ENCODE measurements around the gene AGPAT4.
"Not testable (repeated sequence)": the region's sequence is repeated elsewhere in the genome, so short reads cannot be mapped to it uniquely, and the experiment has no call there.

AGPAT4 gene

GRCh38 chr6:161186173-161186769 lies 87.6 kb downstream of the AGPAT4 start:
- H3K36me3 Mint-ChIP-seq (ENCODE audit: low read depth), result peaks cover 80% of the 10 kb centered on the region
- no peak for TF ChIP-seq CTCF (IDR thresholded peaks at IDR 0.05; ENCODE audit: unreplicated experiment in 3 of 3)
- no peaks in the 10 kb centered on the region for H3K27me3 Mint-ChIP-seq (ENCODE audit: low read depth)
- H3K4me1 Mint-ChIP-seq, result no peaks in the 10 kb centered on the region
- H3K27ac Mint-ChIP-seq, result no peak overlapping the region
- H3K4me3 Mint-ChIP-seq, result no peak overlapping the region
- H3K9me3 Mint-ChIP-seq, result peaks cover 15% of the 10 kb centered on the region

- H3K27me3 Mint-ChIP-seq (ENCODE audit: low read depth), result no peaks in the 10 kb centered on the region
- no peak for TF ChIP-seq CTCF (IDR thresholded peaks at IDR 0.05; ENCODE audit: unreplicated experiment in 3 of 3)
Measured at GRCh38 chr6:161181121-161181520, 92.7 kb downstream of the AGPAT4 start.

GRCh38 chr6:161178155-161178554 lies 95.7 kb downstream of the AGPAT4 start:
- not testable (repeated sequence) for H3K4me1 Mint-ChIP-seq

More at GRCh38 chr6:161181121-161181520, 92.7 kb downstream of the AGPAT4 start:
- Mint-ChIP-seq H3K4me3 (no peak overlapping the region), H3K4me1 (no peaks in the 10 kb centered on the region), H3K36me3 (ENCODE audit: low read depth) (peaks cover 83% of the 10 kb centered on the region), H3K27ac (no peak overlapping the region), H3K9me3 (peaks cover 42% of the 10 kb centered on the region)

GRCh38 chr6:161176428-161176827 lies 97.4 kb downstream of the AGPAT4 start:
- not testable (repeated sequence) for H3K4me3 Mint-ChIP-seq; H3K27ac Mint-ChIP-seq; H3K27me3 Mint-ChIP-seq (ENCODE audit: low read depth); H3K4me1 Mint-ChIP-seq
- H3K36me3 Mint-ChIP-seq (ENCODE audit: low read depth), result peaks cover 70% of the 10 kb centered on the region
- H3K9me3 Mint-ChIP-seq, result peaks cover 68% of the 10 kb centered on the region

More at GRCh38 chr6:161178155-161178554, 95.7 kb downstream of the AGPAT4 start:
- H3K27me3 Mint-ChIP-seq (ENCODE audit: low read depth); H3K27ac Mint-ChIP-seq; H3K4me3 Mint-ChIP-seq: not testable (repeated sequence)
- Mint-ChIP-seq H3K36me3 (ENCODE audit: low read depth) (peaks cover 73% of the 10 kb centered on the region), H3K9me3 (peaks cover 64% of the 10 kb centered on the region)

DNA sequence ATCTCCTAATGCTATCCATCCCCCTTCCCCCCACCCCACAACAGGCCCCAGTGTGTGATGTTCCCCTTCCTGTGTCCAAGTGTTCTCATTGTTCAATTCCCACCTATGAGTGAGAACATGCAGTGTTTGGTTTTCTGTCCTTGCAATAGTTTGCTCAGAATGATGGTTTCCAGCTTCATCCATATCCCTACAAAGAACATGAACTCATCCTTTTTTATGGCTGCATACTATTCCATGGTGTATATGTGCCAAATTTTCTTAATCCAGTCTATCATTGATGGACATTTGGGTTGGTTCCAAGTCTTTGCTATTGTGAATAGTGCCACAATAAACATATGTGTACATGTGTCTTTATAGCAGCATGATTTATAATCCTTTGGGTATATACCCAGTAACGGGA lies 101.1 kb downstream of the AGPAT4 start:
- Mint-ChIP-seq H3K4me1 (peaks cover 29% of the 10 kb centered on the region), H3K36me3 (ENCODE audit: low read depth) (peaks cover 48% of the 10 kb centered on the region), H3K9me3 (peaks cover 43% of the 10 kb centered on the region)
- not testable (repeated sequence) for H3K27me3 Mint-ChIP-seq (ENCODE audit: low read depth); H3K27ac Mint-ChIP-seq; H3K4me3 Mint-ChIP-seq

DNA sequence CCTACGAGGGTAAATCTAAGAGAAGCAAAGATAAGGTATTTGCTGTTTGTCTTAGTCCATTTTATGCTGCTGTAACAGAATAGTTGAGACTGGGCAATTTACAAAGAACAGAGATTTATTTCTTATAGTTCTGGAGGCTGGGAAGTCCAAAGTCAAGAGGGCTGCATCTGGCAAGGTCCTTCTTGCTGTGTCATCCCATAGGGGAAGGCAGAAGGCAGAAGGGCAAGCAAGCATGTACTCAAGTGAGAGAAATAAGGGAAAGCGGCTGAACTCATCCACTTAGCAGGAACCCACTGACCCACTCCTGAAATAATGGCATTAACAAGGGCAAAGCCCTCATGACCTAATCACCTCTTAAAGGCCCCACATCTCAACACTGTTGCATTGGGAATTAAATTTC lies 102.7 kb downstream of the AGPAT4 start:
- no peak for TF ChIP-seq CTCF (IDR thresholded peaks at IDR 0.05; ENCODE audit: unreplicated experiment in 3 of 3)
- peaks cover 43% of the 10 kb centered on the region for H3K36me3 Mint-ChIP-seq (ENCODE audit: low read depth)
- H3K4me1 Mint-ChIP-seq, result peaks cover 29% of the 10 kb centered on the region
- H3K9me3 Mint-ChIP-seq, result peaks cover 29% of the 10 kb centered on the region
- no peak overlapping the region for H3K4me3 Mint-ChIP-seq
- H3K27me3 Mint-ChIP-seq (ENCODE audit: low read depth), result no peaks in the 10 kb centered on the region
- H3K27ac Mint-ChIP-seq, result no peak overlapping the region

- Mint-ChIP-seq H3K9me3 (peaks cover 18% of the 10 kb centered on the region), H3K4me1 (peaks cover 29% of the 10 kb centered on the region), H3K27me3 (ENCODE audit: low read depth) (no peaks in the 10 kb centered on the region), H3K27ac (peak overlapping the region; percentile 14 to 43 (median 40)), H3K4me3 (no peak overlapping the region), H3K36me3 (ENCODE audit: low read depth) (peaks cover 46% of the 10 kb centered on the region)
- no peak for TF ChIP-seq CTCF (IDR thresholded peaks at IDR 0.05; ENCODE audit: unreplicated experiment in 3 of 3)
Measured at GRCh38 chr6:161169696-161170095, 104.2 kb downstream of the AGPAT4 start.
